Upper lobe of left lung (tissue), 6 donors: ENCODE data around the gene AFF3. TPM values are rescaled to one million over a fixed set of nuclear protein-coding genes. Genes with fewer than 3 reads are reported as not detected.

Experiments
- ATAC-seq, 2 donors: fragments of 200-7000 bp; cut with Tn5 transposase; one replicate each; pipeline ENCODE4 v1.9.1; 2022; ENCODE audit warnings: mild to moderate bottlenecking in 2 of 2, moderate library complexity in 2 of 2; ENCODE audit not compliant: low FRiP score in 2 of 2
- DNase-seq, 2 donors: peaks; one replicate each; pipeline ENCODE4 v3.0.0-alpha.2; 2019 to 2020
- H3K27ac ChIP-seq, 4 donors: fragments of 200-600 bp; sonication (generic); one replicate each; pipeline ENCODE4 v1.5.1; 2016 to 2019
- H3K27me3 ChIP-seq, 4 donors: fragments of 200-600 bp; sonication (generic); one replicate each; pipeline ENCODE4 v1.5.1; 2017 to 2019
- H3K36me3 ChIP-seq, 4 donors: fragments of 200-600 bp; sonication (generic); one replicate each; pipeline ENCODE4 v1.5.1; 2016 to 2019
- H3K4me1 ChIP-seq, 4 donors: fragments of 200-600 bp; sonication (generic); one replicate each; pipeline ENCODE4 v1.5.1; 2018 to 2019
- H3K4me3 ChIP-seq, 4 donors: fragments of 200-600 bp; sonication (generic); one replicate each; pipeline ENCODE4 v1.5.1; 2017 to 2019; ENCODE audit warnings: mild to moderate bottlenecking in 2 of 4, moderate library complexity in 1 of 4
- H3K9me3 ChIP-seq, 4 donors: fragments of 200-600 bp; sonication (generic); one replicate each; pipeline ENCODE4 v1.5.1; 2018 to 2019
- CTCF ChIP-seq, 6 experiments: fragments of 450-650 bp in 4 of 6; fragments of 200-600 bp in 2 of 6; sonication (generic) in 2 of 6; IDR thresholded peaks; one replicate each; pipeline ENCODE4 v1.5.1; 2016 to 2019; ENCODE audit warnings: antibody characterized with exemption in 6 of 6
- EP300 ChIP-seq, 4 donors: sonication (generic); formaldehyde crosslinking; IDR thresholded peaks; one replicate each; pipeline ENCODE4 v1.5.1; 2017; ENCODE audit warnings: antibody characterized with exemption in 4 of 4, control low read depth in 2 of 4
- POLR2A ChIP-seq, 4 donors: fragments of 450-650 bp; IDR thresholded peaks; one replicate each; pipeline ENCODE4 v1.5.1; 2016 to 2017; ENCODE audit warnings: antibody characterized with exemption in 4 of 4, mild to moderate bottlenecking in 2 of 4
- POLR2AphosphoS5 ChIP-seq, 2 donors: sonication (generic); formaldehyde crosslinking; IDR thresholded peaks; one replicate each; pipeline ENCODE4 v1.5.1; 2017; ENCODE audit warnings: antibody characterized with exemption in 2 of 2
- WGBS, 2 donors: methylation state at CpG; one replicate each; pipeline ENCODE4 v1.1.5; 2017 to 2018; 5-methylcytosine and 5-hydroxymethylcytosine counted together
- total RNA-seq, 6 donors: library from RNA; depleted of rRNA in 4 of 6; stranded (reverse); fragments of >200 nt in 4 of 6; gene quantifications; one replicate each; pipeline versions ENCODE4 v1.1.0 to v1.2.1, GENCODE V29; 2016 to 2021
- donor health status: DM: no; HTN: no; CAD: no; lungs with moderate emphysema.
- donor health status: DM: no; HTN: yes; CAD: no; lungs with severe emphysema.

The AFF3 gene
- total RNA-seq, 6 donors from 2014 or later: 21.0 to 195 (median 47.9) TPM

- Histone ChIP-seq H3K27me3 (no peaks in the 10 kb centered on the region), H3K4me3 (no peak overlapping the region), H3K4me1 (no peaks in the 10 kb centered on the region), H3K27ac (no peak overlapping the region), H3K36me3 (no peaks in the 10 kb centered on the region), H3K9me3 (no peaks in the 10 kb centered on the region)
- WGBS, 2 donors: 85 to 95% methylated on average over 4 of the region's 4 CpGs
- ATAC-seq (no peak), DNase-seq (no peak)
- TF ChIP-seq EP300 (IDR thresholded peaks at IDR 0.05) (no peak), POLR2A (IDR thresholded peaks at IDR 0.05) (no peak), CTCF (IDR thresholded peaks at IDR 0.05) (no peak), POLR2AphosphoS5 (IDR thresholded peaks at IDR 0.05) (no peak)
Observed at GRCh38 chr2:99537910-99538485, 604.4 kb downstream of the AFF3 start.

- DNase-seq: no peak
- ATAC-seq: no peak
- Histone ChIP-seq H3K4me3 (no peak overlapping the region), H3K27ac (no peak overlapping the region), H3K27me3 (no peaks in the 10 kb centered on the region), H3K36me3 (no peaks in the 10 kb centered on the region), H3K9me3 (no peaks in the 10 kb centered on the region), H3K4me1 (no peaks in the 10 kb centered on the region)
- TF ChIP-seq CTCF (IDR thresholded peaks at IDR 0.05): no peak
- TF ChIP-seq POLR2A (IDR thresholded peaks at IDR 0.05): no peak
- WGBS, 2 donors: 90 to 91% methylated on average over 2 of the region's 2 CpGs
Observed at GRCh38 chr2:99524056-99524455, 618.3 kb downstream of the AFF3 start.

- no peak for ATAC-seq
- Histone ChIP-seq H3K27me3 (no peaks in the 10 kb centered on the region), H3K4me1 (no peaks in the 10 kb centered on the region), H3K27ac (no peak overlapping the region), H3K4me3 (no peak overlapping the region), H3K36me3 (no peaks in the 10 kb centered on the region), H3K9me3 (no peaks in the 10 kb centered on the region)
- DNase-seq: no peak
- no peak for TF ChIP-seq EP300 (IDR thresholded peaks at IDR 0.05)
- no peak for TF ChIP-seq CTCF (IDR thresholded peaks at IDR 0.05)
- TF ChIP-seq POLR2AphosphoS5 (IDR thresholded peaks at IDR 0.05): no peak
- TF ChIP-seq POLR2A (IDR thresholded peaks at IDR 0.05): no peak
- WGBS, 2 donors: 95 to 100% methylated on average over 2 of the region's 2 CpGs
Observed at GRCh38 chr2:99522157-99522556, 620.2 kb downstream of the AFF3 start.

GRCh38 chr2:99520813-99521212 lies 621.6 kb downstream of the AFF3 start:
- peak in 1 of 2 donors; percentile 48 for DNase-seq
- no peak for ATAC-seq
- no peaks in the 10 kb centered on the region for H3K36me3 ChIP-seq
- TF ChIP-seq EP300 (IDR thresholded peaks at IDR 0.05) (peak in 1 of 4 donors; percentile 28), POLR2A (IDR thresholded peaks at IDR 0.05) (no peak)
- no peaks in the 10 kb centered on the region for H3K9me3 ChIP-seq
- no peak overlapping the region for H3K27ac ChIP-seq
- H3K4me1 ChIP-seq: no peaks in the 10 kb centered on the region
- 61 to 82% methylated on average over 3 of the region's 3 CpGs for WGBS, 2 donors
- H3K27me3 ChIP-seq: no peaks in the 10 kb centered on the region
- no peak overlapping the region for H3K4me3 ChIP-seq

- H3K27me3 ChIP-seq: no peaks in the 10 kb centered on the region
- ATAC-seq (no peak), DNase-seq (no peak)
- TF ChIP-seq POLR2A (IDR thresholded peaks at IDR 0.05) (no peak), POLR2AphosphoS5 (IDR thresholded peaks at IDR 0.05) (no peak), EP300 (IDR thresholded peaks at IDR 0.05) (no peak), CTCF (IDR thresholded peaks at IDR 0.05) (no peak)
- no peak overlapping the region for H3K27ac ChIP-seq
- H3K4me3 ChIP-seq: no peak overlapping the region
- 87 to 98% methylated on average over 4 of the region's 4 CpGs for WGBS, 2 donors
- H3K9me3 ChIP-seq: no peaks in the 10 kb centered on the region
- no peaks in the 10 kb centered on the region for H3K36me3 ChIP-seq
- H3K4me1 ChIP-seq: peaks cover 0 to 2% (median under 1%) of the 10 kb centered on the region in 4 donors
Observed at GRCh38 chr2:99520195-99520594, 622.2 kb downstream of the AFF3 start.
